GM21360 (cell line): ENCODE measurements around the gene FBLN1.
"Not testable (repeated sequence)": the region's sequence is repeated elsewhere in the genome, so short reads cannot be mapped to it uniquely, and the experiment has no call there.

Source experiments
- ATAC-seq: cut with Tn5 transposase; IDR thresholded peaks from one replicate; pipeline ENCODE4 v1.9.1; 2021; ENCODE audit warnings: mild to moderate bottlenecking, moderate library complexity; ENCODE audit not compliant: unreplicated experiment

FBLN1 gene

GRCh38 chr22:45525480-45525879, 22.8 kb downstream of the FBLN1 start:
- no peak for ATAC-seq

DNA sequence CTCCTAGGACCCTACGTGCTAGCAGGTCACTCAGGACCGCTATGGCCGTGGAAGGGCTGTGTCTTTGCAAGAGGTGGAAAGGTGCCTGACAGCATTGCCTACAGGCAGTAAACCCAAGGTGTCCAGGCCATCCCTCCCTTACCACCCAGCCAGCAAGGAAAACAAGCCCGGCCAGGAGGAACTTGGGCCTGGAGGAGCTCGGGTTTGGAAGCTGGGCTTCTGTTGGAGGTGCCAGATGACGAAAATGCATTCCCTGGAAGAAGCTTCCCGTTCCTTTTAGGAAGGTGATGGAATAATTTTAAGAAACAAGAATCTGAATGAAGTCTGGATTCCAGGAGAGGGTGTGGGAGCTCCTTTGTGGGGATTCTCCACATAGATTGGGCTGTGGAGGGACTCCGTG, 23.6 kb downstream of the FBLN1 start:
- ATAC-seq, result no peak

DNA sequence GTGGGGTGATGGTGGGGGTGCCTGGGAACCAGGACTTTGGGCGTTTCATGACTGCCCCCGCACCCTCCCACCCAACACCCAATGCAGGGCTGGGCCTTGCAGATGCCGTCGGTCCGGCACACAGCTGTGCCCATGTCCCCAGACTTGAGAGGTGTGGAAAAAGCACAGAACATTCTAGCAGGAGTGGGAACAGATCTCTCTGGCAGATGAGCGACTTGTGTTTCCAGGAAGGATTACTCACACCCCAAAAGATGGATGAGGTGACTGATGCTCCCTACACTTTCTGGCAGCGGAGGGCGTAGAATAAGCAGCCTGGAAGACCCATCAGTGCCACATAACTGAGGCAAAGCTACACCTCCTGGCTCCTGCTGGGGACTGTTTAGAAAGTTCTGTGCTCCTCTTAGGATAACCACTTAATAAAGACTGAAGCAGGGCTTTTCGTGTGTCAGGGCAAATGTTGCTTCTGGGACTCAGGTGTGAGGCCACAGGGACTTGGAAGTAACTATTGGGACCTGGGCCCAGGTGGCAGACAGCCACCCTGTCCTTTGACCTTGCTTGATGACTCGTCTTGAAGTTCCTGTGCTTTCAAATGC, 24.2 kb downstream of the FBLN1 start:
- no peak for ATAC-seq

- no peak for ATAC-seq
Measured at GRCh38 chr22:45527456-45527855, 24.8 kb downstream of the FBLN1 start.

DNA sequence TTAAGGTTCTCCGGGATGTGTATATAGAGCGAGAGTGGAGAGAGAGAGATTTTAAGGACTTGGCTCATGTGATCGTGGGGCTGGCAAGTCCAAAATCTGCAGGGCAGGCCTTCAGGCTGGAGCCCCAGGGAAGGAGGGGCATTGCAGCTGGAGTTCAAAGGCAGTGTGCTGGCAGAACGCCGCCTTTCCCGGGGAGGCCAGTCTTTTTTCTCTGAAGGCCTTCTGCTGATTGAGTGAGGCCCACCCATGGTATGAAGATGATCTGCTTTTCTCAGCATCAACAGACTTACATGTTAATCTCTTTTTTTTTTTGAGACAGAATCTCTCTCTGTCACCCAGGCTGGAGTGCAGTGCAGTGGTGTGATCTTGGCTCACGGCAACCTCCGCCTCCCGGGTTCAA, 25.4 kb downstream of the FBLN1 start:
- ATAC-seq, result no peak

DNA sequence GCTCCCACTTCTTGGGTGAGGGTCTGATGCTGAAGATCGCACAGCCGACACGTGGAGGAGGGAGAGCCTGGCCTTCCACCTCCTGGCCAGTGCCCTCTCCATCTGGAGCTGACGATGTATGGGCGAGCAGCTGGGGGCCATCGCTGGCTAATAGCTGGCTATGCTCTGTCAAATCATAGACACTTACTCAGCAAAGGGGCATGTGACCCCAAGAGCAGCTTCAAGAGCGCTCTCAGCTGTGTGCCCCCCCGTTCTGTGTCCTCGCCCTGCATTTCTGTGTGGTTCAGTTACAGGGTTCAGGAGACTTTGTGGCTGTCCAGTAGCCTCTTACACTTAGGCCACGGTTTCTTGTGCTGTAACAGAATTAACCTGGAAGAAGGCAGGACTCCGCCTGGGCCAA, 26.4 kb downstream of the FBLN1 start:
- no peak for ATAC-seq

DNA sequence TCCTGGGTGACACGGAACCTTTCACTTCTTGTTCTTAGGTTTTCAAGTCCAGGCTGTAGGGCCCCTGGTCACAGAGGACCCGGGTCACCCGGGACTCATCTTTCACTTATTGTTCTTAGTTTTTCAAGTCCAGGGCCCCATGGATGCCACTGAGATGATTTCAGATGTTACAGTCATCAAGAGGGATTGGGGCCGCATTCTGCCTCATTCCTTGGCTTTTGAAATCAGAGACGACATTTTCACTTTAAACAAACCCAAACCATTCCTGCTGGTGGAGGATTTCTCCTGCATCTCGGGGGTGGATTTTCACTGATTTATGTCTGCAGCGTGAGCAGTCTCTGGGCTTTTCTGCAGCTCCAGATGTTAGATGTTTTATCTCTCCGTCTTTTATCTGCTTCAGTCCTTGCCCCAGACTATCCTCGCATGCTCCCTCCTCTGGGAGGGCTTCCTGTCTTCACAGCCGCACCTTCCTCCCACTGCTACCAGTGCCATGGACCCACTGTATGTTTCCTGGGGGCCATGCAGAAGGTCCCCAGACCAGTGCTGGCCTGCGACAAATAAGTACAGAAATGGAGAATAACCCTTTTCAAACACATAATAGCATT, 27.4 kb downstream of the FBLN1 start:
- no peak for ATAC-seq

- no peak for ATAC-seq
Measured at GRCh38 chr22:45531441-45532234, 29.0 kb downstream of the FBLN1 start.

GRCh38 chr22:45532235-45532631, 29.6 kb downstream of the FBLN1 start:
- no peak for ATAC-seq

DNA sequence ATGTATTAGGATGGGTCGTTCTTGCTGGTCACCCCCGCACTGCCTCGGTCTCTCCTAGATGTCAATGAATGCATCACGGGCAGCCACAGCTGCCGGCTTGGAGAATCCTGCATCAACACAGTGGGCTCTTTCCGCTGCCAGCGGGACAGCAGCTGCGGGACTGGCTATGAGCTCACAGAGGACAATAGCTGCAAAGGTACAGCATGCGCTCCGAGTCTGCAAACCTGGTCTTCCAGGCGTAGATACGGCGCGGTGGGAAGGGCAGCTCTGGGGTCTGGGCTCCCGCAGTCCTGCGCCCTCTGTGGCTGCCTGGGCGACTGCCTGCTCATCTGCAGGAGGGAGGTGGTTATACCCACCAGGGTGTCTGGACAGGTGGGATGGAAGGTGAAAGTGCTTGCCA, 31.0 kb downstream of the FBLN1 start:
- no peak for ATAC-seq

DNA sequence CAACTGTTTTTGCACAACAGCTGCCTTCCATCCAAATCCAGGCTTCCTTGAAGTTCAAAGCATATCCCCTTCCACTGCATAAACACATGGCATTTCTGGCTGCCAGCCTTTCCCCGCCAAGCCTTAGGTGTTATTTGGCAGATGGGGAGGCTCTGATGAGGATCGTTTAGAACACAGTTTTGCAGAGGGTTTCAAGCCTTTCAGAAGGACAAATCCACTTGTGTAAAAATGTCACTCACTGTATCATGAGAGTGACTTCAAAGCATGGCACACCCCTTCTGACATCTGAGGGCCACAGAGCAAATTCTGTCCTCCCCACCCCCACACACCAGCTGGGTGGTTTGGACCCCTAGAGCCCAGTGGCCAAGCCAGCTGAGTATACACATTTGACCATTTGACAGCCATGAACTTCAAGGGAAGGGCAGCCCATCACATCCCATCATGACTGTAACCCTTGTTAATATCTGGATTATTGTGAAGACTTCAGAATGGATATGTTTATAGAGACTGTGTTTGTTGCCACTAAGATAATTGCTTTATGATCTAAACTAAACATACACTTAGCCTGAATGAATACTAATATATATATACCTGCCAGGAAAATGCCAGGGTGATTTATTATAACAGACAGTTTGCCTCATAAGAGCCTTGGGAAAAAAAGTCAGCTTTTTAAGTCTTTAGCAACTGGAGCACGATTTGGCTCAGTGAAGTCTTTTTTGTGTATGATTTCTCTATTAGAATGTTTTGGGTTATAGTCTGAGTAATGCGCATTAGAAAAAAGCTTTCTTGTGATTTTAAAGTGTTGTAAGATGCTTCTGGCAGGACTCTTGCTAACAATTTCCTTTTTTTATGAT, 31.9 kb downstream of the FBLN1 start:
- ATAC-seq, result no peak

- ATAC-seq, result no peak
Measured at GRCh38 chr22:45535290-45535689, 32.6 kb downstream of the FBLN1 start.

DNA sequence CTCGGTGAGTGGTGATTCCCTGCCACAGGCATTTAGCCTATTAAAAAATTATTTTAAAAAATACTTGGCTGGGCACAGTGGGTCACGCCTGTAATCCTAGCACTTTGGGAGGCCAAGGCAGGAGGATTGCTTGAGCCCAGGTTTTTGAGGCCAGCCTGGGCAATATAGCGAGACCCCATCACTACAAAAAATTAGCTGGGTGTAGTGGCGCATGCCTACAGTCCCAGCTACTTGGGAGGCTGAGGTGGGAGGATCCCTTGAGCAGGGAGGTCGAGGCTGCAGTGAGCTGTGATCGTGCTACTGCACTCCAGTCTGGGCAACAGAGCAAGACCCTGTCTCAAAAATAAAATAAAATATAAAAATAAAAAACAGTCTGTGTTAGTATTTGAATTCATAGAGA, 33.2 kb downstream of the FBLN1 start:
- ATAC-seq, result not testable (repeated sequence)

DNA sequence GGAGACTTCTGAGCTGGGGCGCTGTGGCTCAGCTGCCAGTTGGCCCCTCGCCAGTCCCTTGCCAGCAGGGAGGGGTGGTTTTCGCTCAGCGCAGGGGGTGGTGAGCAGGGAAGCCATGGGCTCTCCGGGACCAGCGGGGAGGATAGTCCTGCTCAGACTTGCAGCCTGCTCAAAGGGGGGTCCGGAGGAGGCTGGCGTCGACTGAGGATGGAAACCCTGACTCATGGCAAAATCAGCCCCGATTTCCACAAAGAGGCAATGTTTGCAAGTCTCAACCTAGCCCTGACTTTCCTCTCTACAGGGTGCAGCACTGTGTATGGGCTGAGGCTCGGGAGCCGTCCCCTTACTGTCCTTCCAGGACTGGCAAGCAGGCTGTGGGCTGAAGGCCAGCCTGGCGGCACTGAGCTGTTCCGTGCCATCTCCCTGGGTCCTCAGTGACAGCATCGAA, 35.1 kb downstream of the FBLN1 start:
- ATAC-seq, result no peak

- ATAC-seq, result no peak
Measured at GRCh38 chr22:45538281-45538680, 35.6 kb downstream of the FBLN1 start.

GRCh38 chr22:45540122-45540521, 37.4 kb downstream of the FBLN1 start:
- ATAC-seq, result no peak

DNA sequence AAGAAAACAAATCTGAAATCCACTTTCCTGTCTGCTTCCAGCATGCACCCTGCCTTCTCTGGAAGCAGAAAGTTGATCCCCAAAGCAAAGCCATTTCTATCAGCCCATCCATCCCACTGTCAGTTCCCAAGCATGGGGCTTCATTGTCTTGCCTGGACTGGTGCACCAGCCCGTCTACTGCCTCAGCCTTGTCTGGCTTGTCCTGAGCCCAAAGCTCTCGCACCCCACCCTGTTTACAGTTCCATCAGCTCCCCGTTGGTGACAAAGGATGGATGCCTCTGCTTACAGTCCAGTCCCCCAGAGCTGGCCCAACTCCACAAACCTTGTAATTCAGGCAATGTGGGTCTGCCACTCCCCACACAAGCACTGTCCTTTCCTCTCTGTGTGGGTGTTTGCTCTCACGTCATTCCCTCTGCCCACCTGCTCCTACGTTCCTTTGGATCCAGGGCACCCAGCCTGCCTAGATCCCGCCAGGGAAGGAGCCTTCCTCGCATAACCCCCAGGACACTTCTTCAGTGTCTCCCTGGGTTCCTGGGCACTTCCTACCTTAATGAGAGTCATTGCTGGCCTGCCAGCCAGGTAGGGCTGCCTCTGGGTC, 38.8 kb downstream of the FBLN1 start:
- no peak for ATAC-seq

DNA sequence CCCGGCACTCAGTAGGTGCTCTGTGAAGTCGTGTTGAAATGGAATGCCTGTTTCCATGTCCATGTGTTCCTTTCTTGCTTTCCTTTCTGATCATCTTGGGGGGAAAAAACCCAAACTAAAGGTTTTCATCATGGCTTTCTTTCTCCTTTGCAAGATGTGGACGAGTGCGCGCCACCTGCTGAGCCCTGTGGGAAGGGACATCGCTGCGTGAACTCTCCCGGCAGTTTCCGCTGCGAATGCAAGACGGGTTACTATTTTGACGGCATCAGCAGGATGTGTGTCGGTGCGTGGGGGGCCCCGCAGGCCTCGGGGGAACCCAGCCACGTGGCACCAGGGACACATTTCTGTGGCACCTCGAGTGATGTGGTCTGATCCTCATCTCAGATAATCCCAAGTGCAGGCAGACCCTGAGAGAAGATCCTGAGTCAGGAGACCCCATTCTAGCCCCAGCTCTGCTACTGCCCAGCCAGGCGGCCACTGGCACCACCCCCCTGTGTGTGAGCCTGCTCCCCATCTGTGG, 39.4 kb downstream of the FBLN1 start:
- no peak for ATAC-seq

- ATAC-seq, result not testable (repeated sequence)
Measured at GRCh38 chr22:45542736-45543135, 40.1 kb downstream of the FBLN1 start.

DNA sequence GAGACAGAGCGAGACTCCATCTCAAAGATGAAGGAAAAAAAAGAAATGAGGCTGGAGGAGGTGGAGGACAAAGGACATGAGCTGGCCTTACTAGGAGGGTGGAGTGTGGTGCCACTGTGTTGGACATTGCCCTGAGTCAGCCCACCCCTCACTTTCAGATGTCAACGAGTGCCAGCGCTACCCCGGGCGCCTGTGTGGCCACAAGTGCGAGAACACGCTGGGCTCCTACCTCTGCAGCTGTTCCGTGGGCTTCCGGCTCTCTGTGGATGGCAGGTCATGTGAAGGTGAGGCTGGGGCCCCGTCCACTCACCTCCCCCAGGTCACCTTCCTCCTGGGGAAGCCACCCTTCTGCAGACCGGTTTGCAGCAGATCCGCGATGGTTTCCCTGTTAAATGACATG, 40.6 kb downstream of the FBLN1 start:
- ATAC-seq, result no peak
